AG09319 (cell line): ENCODE results near the gene SLC28A3.
A peak's percentile ranks its signal among the peaks of the same experiment; 100 is the strongest.

Experiments used
- DNase-seq: peaks from one replicate; pipeline ENCODE4 v3.0.0-alpha.2; 2010; ENCODE audit warnings: low read depth; ENCODE audit errors: extremely low read depth
- TF ChIP-seq, protein P1 (sequence below): IDR thresholded peaks from 2 replicates; pipeline ENCODE4 v1.5.1; 2011; ENCODE audit warnings: low read depth, mild to moderate bottlenecking, inconsistent platforms, low read length, moderate library complexity

Gene SLC28A3

DNA sequence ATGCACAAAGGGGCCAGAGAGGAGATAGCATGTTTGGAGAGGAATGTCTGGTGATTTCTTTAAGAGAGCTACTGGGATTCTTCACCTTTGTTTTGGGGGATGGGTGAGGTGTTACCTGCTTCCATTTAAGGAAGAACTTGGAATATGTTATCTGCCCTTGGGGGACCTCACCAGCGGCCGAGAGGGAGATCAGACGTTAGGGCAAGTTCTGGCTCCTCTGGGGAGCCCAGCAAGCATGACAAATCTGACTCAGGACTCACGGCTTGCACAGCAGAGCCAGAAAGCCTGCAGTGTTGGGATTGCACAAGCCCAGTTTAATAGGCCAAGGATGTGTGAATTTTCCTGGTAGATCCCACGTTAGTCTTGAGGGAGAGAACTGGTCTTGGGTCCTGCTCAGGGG, 40.3 kb downstream of the SLC28A3 start:
- TF ChIP-seq, protein P1, sequence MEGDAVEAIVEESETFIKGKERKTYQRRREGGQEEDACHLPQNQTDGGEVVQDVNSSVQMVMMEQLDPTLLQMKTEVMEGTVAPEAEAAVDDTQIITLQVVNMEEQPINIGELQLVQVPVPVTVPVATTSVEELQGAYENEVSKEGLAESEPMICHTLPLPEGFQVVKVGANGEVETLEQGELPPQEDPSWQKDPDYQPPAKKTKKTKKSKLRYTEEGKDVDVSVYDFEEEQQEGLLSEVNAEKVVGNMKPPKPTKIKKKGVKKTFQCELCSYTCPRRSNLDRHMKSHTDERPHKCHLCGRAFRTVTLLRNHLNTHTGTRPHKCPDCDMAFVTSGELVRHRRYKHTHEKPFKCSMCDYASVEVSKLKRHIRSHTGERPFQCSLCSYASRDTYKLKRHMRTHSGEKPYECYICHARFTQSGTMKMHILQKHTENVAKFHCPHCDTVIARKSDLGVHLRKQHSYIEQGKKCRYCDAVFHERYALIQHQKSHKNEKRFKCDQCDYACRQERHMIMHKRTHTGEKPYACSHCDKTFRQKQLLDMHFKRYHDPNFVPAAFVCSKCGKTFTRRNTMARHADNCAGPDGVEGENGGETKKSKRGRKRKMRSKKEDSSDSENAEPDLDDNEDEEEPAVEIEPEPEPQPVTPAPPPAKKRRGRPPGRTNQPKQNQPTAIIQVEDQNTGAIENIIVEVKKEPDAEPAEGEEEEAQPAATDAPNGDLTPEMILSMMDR: no peak
- DNase-seq: no peak

DNA sequence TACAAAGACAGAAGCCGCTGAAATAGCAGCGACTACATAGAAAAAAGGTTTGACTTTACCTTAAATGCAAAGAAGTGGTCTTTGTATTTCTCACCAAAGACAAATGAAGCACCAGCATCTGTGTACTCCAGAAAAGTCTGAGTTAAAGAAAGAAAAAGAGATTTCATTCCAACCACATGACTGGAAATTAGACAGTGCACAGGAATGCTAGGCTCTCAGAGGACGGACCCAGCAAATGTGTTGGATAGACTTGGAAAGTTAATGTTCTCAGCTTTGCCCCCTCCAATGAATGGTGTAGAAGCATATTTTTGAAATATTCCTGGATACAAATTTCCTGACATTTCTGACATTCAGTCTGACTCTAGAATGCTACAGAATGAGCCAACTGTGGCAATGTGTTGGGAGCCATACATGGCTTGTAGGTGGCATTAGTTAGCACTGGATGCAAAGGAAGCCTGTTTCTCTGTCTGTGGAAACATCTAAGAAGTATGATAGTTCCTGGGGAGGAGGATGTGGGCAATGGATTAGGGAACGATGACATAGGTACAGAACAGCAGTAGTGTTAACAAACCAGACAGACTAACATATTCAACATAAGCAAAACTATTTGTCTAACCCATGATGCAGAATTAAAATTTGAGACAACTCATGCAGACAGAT, 43.3 kb downstream of the SLC28A3 start:
- TF ChIP-seq, protein P1: no peak
- DNase-seq: no peak

DNA sequence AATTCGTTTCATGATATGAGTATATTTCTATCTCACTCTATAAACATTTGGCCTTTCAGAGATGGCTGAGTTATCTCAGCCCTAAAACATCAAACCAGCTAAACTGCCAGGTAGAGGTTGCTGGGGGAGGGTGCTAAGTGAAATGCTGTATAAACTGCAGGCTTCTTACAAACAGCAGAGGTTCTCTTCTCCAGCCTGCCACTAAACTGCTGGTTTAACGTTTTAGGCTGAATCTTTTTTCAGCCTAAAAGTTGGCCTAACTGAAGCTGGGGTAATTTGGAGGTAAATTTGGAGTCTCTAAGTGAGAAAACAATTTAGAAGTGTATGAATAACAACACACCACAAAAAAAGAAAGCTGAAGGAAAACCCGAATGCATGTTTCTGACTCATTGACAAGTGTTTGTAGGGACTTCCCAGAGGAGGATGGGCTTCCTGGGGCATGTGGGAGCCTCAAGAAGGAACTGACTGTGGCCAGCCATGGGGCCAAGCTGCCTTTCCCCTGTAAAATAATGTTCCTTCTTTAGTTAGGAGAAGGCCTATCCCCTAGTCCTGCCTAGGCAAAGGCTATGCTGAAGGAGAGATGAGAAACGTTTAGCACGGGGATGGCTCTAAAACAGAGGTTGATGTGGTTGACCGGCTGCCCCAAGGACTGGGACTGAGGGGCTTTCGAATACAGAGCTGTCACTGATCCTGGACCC, 44.3 kb downstream of the SLC28A3 start:
- TF ChIP-seq, protein P1: no peak
- peak; percentile 16 for DNase-seq

DNA sequence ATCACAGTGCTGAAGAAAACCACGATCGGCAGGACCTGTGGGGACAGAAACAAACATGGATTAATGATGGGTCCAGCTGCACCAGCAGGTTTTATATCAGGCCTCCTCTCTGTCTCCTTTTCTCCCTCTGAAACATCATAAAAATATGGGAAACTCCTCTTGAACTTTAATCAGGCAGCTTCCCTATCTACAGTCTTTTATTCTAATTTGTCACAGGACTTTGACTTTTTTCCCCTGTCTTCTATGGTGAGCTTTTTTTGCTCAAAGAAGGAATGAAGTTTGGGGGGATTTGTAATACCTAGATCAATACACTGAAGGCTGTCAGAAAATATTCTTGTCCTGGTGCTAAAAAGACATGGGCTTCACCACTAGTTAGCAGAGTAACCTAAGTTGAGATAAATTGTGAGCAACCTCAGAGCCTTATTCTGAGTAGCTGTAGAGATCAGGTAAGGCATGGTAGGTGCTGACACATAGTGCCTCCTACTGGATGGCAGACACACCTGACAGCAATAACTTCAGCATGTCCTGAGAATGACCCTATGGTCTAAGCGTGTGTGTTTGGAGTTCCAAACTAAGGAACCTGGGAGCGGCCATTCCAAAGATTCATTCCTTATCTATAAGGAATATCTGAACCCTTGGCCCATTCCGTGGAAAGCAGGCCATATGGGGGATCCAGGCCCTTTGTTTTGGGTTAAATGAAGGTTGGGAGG, 46.2 kb downstream of the SLC28A3 start:
- no peak for DNase-seq
- TF ChIP-seq, protein P1: no peak; the same call in 1 of the 2 replicates

DNA sequence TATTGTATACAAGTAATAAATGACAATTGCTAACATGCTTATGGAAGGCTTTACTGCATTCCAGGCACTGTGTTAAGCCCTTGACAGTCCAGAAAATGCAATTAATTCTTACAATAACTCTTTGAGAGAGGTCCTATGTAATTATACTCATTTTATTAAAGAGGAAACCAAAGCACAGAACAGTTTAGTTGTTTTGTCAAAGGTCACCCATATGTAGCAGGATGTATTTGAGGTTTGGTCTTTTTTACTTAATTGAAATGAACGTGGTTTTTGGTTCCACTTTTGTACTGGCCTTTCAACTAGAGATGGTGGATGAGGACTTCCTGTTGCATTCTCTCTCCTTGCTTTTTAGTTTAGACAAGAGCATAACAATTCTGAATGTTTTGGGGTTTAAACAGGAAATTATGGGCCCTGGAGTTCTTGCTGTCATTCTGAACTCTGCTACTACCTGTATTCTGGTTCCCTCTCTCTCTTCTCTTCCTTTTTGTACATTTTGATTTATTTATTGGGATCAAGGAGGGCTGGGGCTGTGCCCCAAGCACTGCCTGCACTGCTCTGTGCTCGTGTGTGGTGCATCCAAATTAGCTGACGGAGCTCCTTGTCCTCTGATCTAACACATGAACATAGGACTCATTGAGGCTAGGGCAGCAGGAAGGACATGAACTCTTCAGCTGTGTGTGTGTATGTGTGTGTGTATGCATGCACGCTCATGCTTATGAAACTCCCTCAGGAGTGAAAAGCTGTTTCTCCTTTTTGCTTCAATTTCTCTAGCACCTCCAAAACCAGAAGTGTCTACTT, 47.4 kb downstream of the SLC28A3 start:
- TF ChIP-seq, protein P1: no peak
- DNase-seq: no peak

DNA sequence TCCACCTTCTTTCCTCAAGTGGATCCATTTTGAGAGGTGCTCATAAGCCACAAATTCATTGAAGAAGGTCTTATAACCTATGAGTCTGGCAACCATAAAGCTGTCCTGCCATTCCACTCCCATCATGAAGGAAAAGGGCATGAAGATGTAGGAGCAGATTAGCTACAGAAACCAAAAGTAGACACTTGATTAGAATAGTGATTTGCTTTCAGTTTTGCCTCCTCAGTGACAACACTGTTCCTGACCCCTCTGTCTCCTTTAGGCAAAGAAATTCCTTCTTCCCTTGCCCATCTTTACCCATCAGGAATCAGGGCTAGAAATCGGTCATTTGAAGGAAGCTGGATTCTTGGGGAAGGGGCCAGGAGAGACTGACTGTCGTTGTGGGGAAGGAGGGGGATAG, 55.2 kb downstream of the SLC28A3 start:
- no peak for DNase-seq
- TF ChIP-seq, protein P1: no peak

DNA sequence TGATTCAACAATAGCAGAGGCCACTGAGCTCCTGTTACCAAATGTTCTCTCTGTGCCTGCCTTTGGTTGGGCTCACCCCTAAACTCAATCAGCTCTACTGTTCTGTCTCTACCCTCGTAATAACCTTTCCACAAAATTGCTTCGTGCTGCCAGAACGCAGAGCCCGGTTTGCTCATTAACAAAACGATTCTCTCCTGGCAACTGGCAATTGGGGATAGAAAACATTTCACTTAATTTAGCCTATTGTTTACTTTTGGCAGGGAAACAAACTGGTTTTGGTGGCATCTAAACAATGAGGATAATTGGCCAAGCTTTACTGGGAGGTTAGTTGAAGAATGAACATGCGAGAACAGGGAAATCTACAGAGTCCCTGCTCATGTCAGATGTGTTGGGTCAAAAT, 56.6 kb downstream of the SLC28A3 start:
- no peak for DNase-seq
- TF ChIP-seq, protein P1: no peak
